Endothelial cell (in vitro differentiated cells): ENCODE results near the gene MARK3. TPM values are rescaled to one million over a fixed set of nuclear protein-coding genes. Genes with fewer than 3 reads are reported as not detected.

Experiments used
- DNase-seq: peaks from one replicate; pipeline ENCODE4 v3.0.0; 2021; ENCODE audit warnings: low spot score
- H3K27ac Mint-ChIP-seq: one replicate; pipeline ENCODE4 v1.8.0; 2021; ENCODE audit warnings: mixed read lengths, inconsistent platforms; ENCODE audit not compliant: unreplicated experiment
- H3K27me3 Mint-ChIP-seq: one replicate; pipeline ENCODE4 v1.8.0; 2021; ENCODE audit warnings: mild to moderate bottlenecking, moderate library complexity, mixed read lengths, inconsistent platforms; ENCODE audit not compliant: unreplicated experiment
- H3K36me3 Mint-ChIP-seq: one replicate; pipeline ENCODE4 v1.8.0; 2021; ENCODE audit warnings: mild to moderate bottlenecking, low read depth, mixed read lengths, inconsistent platforms; ENCODE audit not compliant: unreplicated experiment
- H3K4me1 Mint-ChIP-seq: one replicate; pipeline ENCODE4 v1.8.0; 2021; ENCODE audit warnings: mild to moderate bottlenecking, mixed read lengths, inconsistent platforms; ENCODE audit not compliant: unreplicated experiment
- H3K4me3 Mint-ChIP-seq: one replicate; pipeline ENCODE4 v1.8.0; 2021; ENCODE audit warnings: mild to moderate bottlenecking, mixed read lengths, inconsistent platforms; ENCODE audit not compliant: unreplicated experiment
- H3K9me3 Mint-ChIP-seq: one replicate; pipeline ENCODE4 v1.8.0; 2021; ENCODE audit warnings: mixed read lengths, inconsistent platforms; ENCODE audit not compliant: unreplicated experiment
- CTCF ChIP-seq: fragments of 200-600 bp; sonication (generic); IDR thresholded peaks from one replicate; pipeline ENCODE4 v1.5.0; 2021; ENCODE audit warnings: antibody characterized with exemption; ENCODE audit not compliant: unreplicated experiment
- total RNA-seq: library from RNA; stranded (reverse); fragmentation: NEBNext Ultra II Directional; extraction: Animal tissue kit (Norgen Biotek cat#: 25700); gene quantifications from one replicate; pipeline ENCODE4 v1.2.1, GENCODE V29; 2021; ENCODE audit not compliant: unreplicated experiment

Gene MARK3
- total RNA-seq, 1 donor from 2014 or later, result 70.8 TPM

- no peak overlapping the region for H3K4me3 Mint-ChIP-seq
- H3K27me3 Mint-ChIP-seq, result peaks cover 12% of the 10 kb centered on the region
- TF ChIP-seq CTCF, result no peak
- DNase-seq, result no peak
- H3K4me1 Mint-ChIP-seq, result peaks cover 12% of the 10 kb centered on the region
- no peaks in the 10 kb centered on the region for H3K36me3 Mint-ChIP-seq
- no peak overlapping the region for H3K27ac Mint-ChIP-seq
- no peaks in the 10 kb centered on the region for H3K9me3 Mint-ChIP-seq
Observed at GRCh38 chr14:103531421-103532215, 146.4 kb downstream of the MARK3 start.

GRCh38 chr14:103532216-103533136 is 147.3 kb downstream of the MARK3 start:
- Mint-ChIP-seq H3K9me3 (no peaks in the 10 kb centered on the region), H3K27me3 (peaks cover 12% of the 10 kb centered on the region), H3K36me3 (no peaks in the 10 kb centered on the region), H3K4me3 (no peak overlapping the region), H3K27ac (no peak overlapping the region), H3K4me1 (peaks cover 12% of the 10 kb centered on the region)
- no peak for DNase-seq
- TF ChIP-seq CTCF, result no peak

- Mint-ChIP-seq H3K27me3 (peaks cover 15% of the 10 kb centered on the region), H3K4me3 (no peak overlapping the region), H3K4me1 (peaks cover 8% of the 10 kb centered on the region), H3K27ac (no peak overlapping the region), H3K36me3 (no peaks in the 10 kb centered on the region), H3K9me3 (no peaks in the 10 kb centered on the region)
- no peak for TF ChIP-seq CTCF
- DNase-seq, result no peak
Observed at GRCh38 chr14:103533137-103533998, 148.2 kb downstream of the MARK3 start.

- Mint-ChIP-seq H3K4me3 (no peak overlapping the region), H3K27ac (no peak overlapping the region), H3K9me3 (no peaks in the 10 kb centered on the region), H3K4me1 (peaks cover 8% of the 10 kb centered on the region), H3K36me3 (no peaks in the 10 kb centered on the region), H3K27me3 (peaks cover 15% of the 10 kb centered on the region)
- DNase-seq, result no peak
- no peak for TF ChIP-seq CTCF
Observed at GRCh38 chr14:103533999-103534575, 148.9 kb downstream of the MARK3 start.
